ENCODE data around the gene TPSB2. TPM values are rescaled to one million over a fixed set of nuclear protein-coding genes. Genes with fewer than 3 reads are reported as not detected.
"Not testable (repeated sequence)": the region's sequence is repeated elsewhere in the genome, so short reads cannot be mapped to it uniquely, and the experiment has no call there.

TPSB2 gene
- polyA plus RNA-seq, 3 donors = not detected

DNA sequence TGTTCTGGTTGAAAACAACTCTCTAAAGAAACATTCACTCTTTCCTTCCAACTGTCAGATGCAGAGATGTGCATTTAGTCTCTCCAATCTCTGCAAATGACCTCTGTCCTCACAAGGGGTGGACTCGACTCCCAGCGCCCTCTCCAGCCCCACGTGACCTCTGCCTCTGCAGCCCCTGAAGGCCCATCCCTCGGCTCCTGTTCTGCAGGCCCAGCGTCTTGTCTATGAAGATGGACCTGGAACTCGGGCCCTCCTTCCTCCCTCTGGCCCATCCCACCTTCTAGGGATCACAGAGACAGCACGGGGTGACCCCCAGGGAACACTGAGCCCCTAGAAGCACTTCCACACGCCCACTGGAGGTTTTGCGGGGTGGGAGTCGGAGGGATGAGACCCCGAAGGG lies 13.4 kb upstream of the TPSB2 start:
- H3K9ac ChIP-seq (ENCODE audit: insufficient read depth, low read length, poor library complexity, severe bottlenecking); H3K4me3 ChIP-seq (replicated peaks in 1 of 3; ENCODE audit: low read depth in 2 of 3, low read length in 3 of 3); H3K27ac Mint-ChIP-seq; H3K36me3 Mint-ChIP-seq; DNase-seq; H3K79me2 ChIP-seq (ENCODE audit: insufficient read depth, low read length); H4K20me1 ChIP-seq (ENCODE audit: insufficient read depth, low read length); intact Hi-C loops (cut with micrococcal nuclease); H3K27me3 ChIP-seq (ENCODE audit: control insufficient read depth in 2 of 2, insufficient read depth in 2 of 2, low read length in 2 of 2); H3K9me3 ChIP-seq (replicated peaks in 1 of 2; ENCODE audit: control insufficient read depth in 1 of 2, insufficient read depth in 1 of 2, low read length in 2 of 2); H3K4me2 ChIP-seq (replicated peaks; ENCODE audit: extremely low read depth, low read length, poor library complexity, severe bottlenecking); H3K4me3 Mint-ChIP-seq; H3K9me3 Mint-ChIP-seq; H3K27ac ChIP-seq (ENCODE audit: low read depth in 1 of 2, low read length in 2 of 2); H3K36me3 ChIP-seq (replicated peaks in 1 of 2; ENCODE audit: control insufficient read depth in 1 of 2, insufficient read depth in 2 of 2, low read length in 2 of 2); H2AFZ ChIP-seq (ENCODE audit: insufficient read depth, low read depth, low read length, poor library complexity, severe bottlenecking): not testable (repeated sequence)
- peaks cover 22 to 23% of the 10 kb centered on the region in 2 donors for H3K4me1 ChIP-seq (ENCODE audit: control insufficient read depth in 1 of 2, insufficient read depth in 2 of 2, low read length in 2 of 2)
- peaks cover 0 to 14% (median 11%) of the 10 kb centered on the region in 3 donors for H3K27me3 Mint-ChIP-seq (ENCODE audit: low read depth in 3 of 3)
- 81% methylated on average over 4 of the region's 11 CpGs for WGBS (ENCODE audit: insufficient coverage)
- H3K4me1 Mint-ChIP-seq = peaks cover 26% of the 10 kb centered on the region

- peaks cover 12 to 16% of the 10 kb centered on the region in 2 donors for H3K4me1 ChIP-seq (ENCODE audit: control insufficient read depth in 1 of 2, insufficient read depth in 2 of 2, low read length in 2 of 2)
- WGBS (ENCODE audit: insufficient coverage) = no CpG with 5 or more reads among the region's 15 CpGs
- DNase-seq; H3K79me2 ChIP-seq (ENCODE audit: insufficient read depth, low read length); H3K27ac ChIP-seq (ENCODE audit: low read depth in 1 of 2, low read length in 2 of 2); intact Hi-C loops (cut with micrococcal nuclease); H3K4me3 ChIP-seq (replicated peaks in 1 of 3; ENCODE audit: low read depth in 2 of 3, low read length in 3 of 3); H3K27ac Mint-ChIP-seq; H3K36me3 Mint-ChIP-seq; H4K20me1 ChIP-seq (ENCODE audit: insufficient read depth, low read length); H3K9me3 ChIP-seq (replicated peaks in 1 of 2; ENCODE audit: control insufficient read depth in 1 of 2, insufficient read depth in 1 of 2, low read length in 2 of 2); H3K36me3 ChIP-seq (replicated peaks in 1 of 2; ENCODE audit: control insufficient read depth in 1 of 2, insufficient read depth in 2 of 2, low read length in 2 of 2); H3K9me3 Mint-ChIP-seq; H3K27me3 Mint-ChIP-seq (ENCODE audit: low read depth in 3 of 3); H3K4me2 ChIP-seq (replicated peaks; ENCODE audit: extremely low read depth, low read length, poor library complexity, severe bottlenecking); H3K9ac ChIP-seq (ENCODE audit: insufficient read depth, low read length, poor library complexity, severe bottlenecking); H3K27me3 ChIP-seq (ENCODE audit: control insufficient read depth in 2 of 2, insufficient read depth in 2 of 2, low read length in 2 of 2); H3K4me3 Mint-ChIP-seq; H2AFZ ChIP-seq (ENCODE audit: insufficient read depth, low read depth, low read length, poor library complexity, severe bottlenecking): not testable (repeated sequence)
- H3K4me1 Mint-ChIP-seq = peaks cover 12% of the 10 kb centered on the region
Measured at GRCh38 chr16:1241081-1241480, 11.1 kb upstream of the TPSB2 start.

GRCh38 chr16:1240436-1240835 lies 10.5 kb upstream of the TPSB2 start, which contains the start of gene TPSAB1:
TPSAB1 (plus strand) TSS chr16:1240705; CDS start chr16:1240939, 234 bp downstream.
- WGBS (ENCODE audit: insufficient coverage) = no CpG with 5 or more reads among the region's 12 CpGs
- H3K79me2 ChIP-seq (ENCODE audit: insufficient read depth, low read length); H3K27me3 Mint-ChIP-seq (ENCODE audit: low read depth in 3 of 3); H3K4me3 ChIP-seq (replicated peaks in 1 of 3; ENCODE audit: low read depth in 2 of 3, low read length in 3 of 3); DNase-seq; H3K9ac ChIP-seq (ENCODE audit: insufficient read depth, low read length, poor library complexity, severe bottlenecking); H4K20me1 ChIP-seq (ENCODE audit: insufficient read depth, low read length); H3K4me1 Mint-ChIP-seq; H3K36me3 Mint-ChIP-seq; H3K4me3 Mint-ChIP-seq; H3K27me3 ChIP-seq (ENCODE audit: control insufficient read depth in 2 of 2, insufficient read depth in 2 of 2, low read length in 2 of 2); H3K9me3 Mint-ChIP-seq; intact Hi-C loops (cut with micrococcal nuclease); H2AFZ ChIP-seq (ENCODE audit: insufficient read depth, low read depth, low read length, poor library complexity, severe bottlenecking); H3K9me3 ChIP-seq (replicated peaks in 1 of 2; ENCODE audit: control insufficient read depth in 1 of 2, insufficient read depth in 1 of 2, low read length in 2 of 2); H3K27ac Mint-ChIP-seq; H3K4me2 ChIP-seq (replicated peaks; ENCODE audit: extremely low read depth, low read length, poor library complexity, severe bottlenecking); H3K27ac ChIP-seq (ENCODE audit: low read depth in 1 of 2, low read length in 2 of 2); H3K36me3 ChIP-seq (replicated peaks in 1 of 2; ENCODE audit: control insufficient read depth in 1 of 2, insufficient read depth in 2 of 2, low read length in 2 of 2): not testable (repeated sequence)
- H3K4me1 ChIP-seq (ENCODE audit: control insufficient read depth in 1 of 2, insufficient read depth in 2 of 2, low read length in 2 of 2) = peaks cover 8 to 11% of the 10 kb centered on the region in 2 donors

GRCh38 chr16:1239575-1239974 lies 9.6 kb upstream of the TPSB2 start:
- H3K36me3 Mint-ChIP-seq; H3K4me2 ChIP-seq (replicated peaks; ENCODE audit: extremely low read depth, low read length, poor library complexity, severe bottlenecking); H3K27ac Mint-ChIP-seq; H3K9me3 ChIP-seq (replicated peaks in 1 of 2; ENCODE audit: control insufficient read depth in 1 of 2, insufficient read depth in 1 of 2, low read length in 2 of 2); H3K27ac ChIP-seq (ENCODE audit: low read depth in 1 of 2, low read length in 2 of 2); H3K27me3 ChIP-seq (ENCODE audit: control insufficient read depth in 2 of 2, insufficient read depth in 2 of 2, low read length in 2 of 2); H3K4me3 ChIP-seq (replicated peaks in 1 of 3; ENCODE audit: low read depth in 2 of 3, low read length in 3 of 3); H3K9ac ChIP-seq (ENCODE audit: insufficient read depth, low read length, poor library complexity, severe bottlenecking); intact Hi-C loops (cut with micrococcal nuclease); H3K79me2 ChIP-seq (ENCODE audit: insufficient read depth, low read length); H3K4me1 ChIP-seq (ENCODE audit: control insufficient read depth in 1 of 2, insufficient read depth in 2 of 2, low read length in 2 of 2); H3K4me1 Mint-ChIP-seq; DNase-seq; H3K4me3 Mint-ChIP-seq; H3K9me3 Mint-ChIP-seq; H4K20me1 ChIP-seq (ENCODE audit: insufficient read depth, low read length); H3K27me3 Mint-ChIP-seq (ENCODE audit: low read depth in 3 of 3); H3K36me3 ChIP-seq (replicated peaks in 1 of 2; ENCODE audit: control insufficient read depth in 1 of 2, insufficient read depth in 2 of 2, low read length in 2 of 2); H2AFZ ChIP-seq (ENCODE audit: insufficient read depth, low read depth, low read length, poor library complexity, severe bottlenecking): not testable (repeated sequence)
- 85% methylated on average over 5 of the region's 9 CpGs for WGBS (ENCODE audit: insufficient coverage)
